GM23248 (cell line): Measurements from ENCODE around the gene ELAVL2. TPM values are rescaled to one million over a fixed set of nuclear protein-coding genes. Genes with fewer than 3 reads are reported as not detected.

Experiments
- DNase-seq: peaks from one replicate; pipeline ENCODE4 v3.0.0-alpha.2; 2015
- H2AFZ ChIP-seq: fragments of 200-600 bp; sonication (generic); 2 replicates; pipeline ENCODE4 v1.6.1; 2016; ENCODE audit warnings: antibody characterized with exemption
- H3F3A ChIP-seq: fragments of 200-600 bp; sonication (generic); 2 replicates; pipeline ENCODE4 v1.6.1; 2016; ENCODE audit warnings: mild to moderate bottlenecking, antibody characterized with exemption, mixed run types; ENCODE audit not compliant: insufficient read depth
- H3K27ac ChIP-seq: fragments of 200-600 bp; sonication (generic); 2 replicates; pipeline ENCODE4 v1.5.1; 2016; ENCODE audit warnings: mild to moderate bottlenecking
- H3K27me3 ChIP-seq: fragments of 200-600 bp; sonication (generic); replicated peaks from 2 replicates; pipeline ENCODE4 v1.6.1; 2016; ENCODE audit warnings: mild to moderate bottlenecking; ENCODE audit not compliant: insufficient read depth
- H3K36me3 ChIP-seq: fragments of 200-600 bp; sonication (generic); 2 replicates; pipeline ENCODE4 v1.6.1; 2016; ENCODE audit warnings: low read depth, mild to moderate bottlenecking
- H3K4me1 ChIP-seq: fragments of 200-600 bp; sonication (generic); 2 replicates; pipeline ENCODE4 v1.6.1; 2016; ENCODE audit warnings: mild to moderate bottlenecking; ENCODE audit not compliant: insufficient read depth
- H3K4me2 ChIP-seq: fragments of 200-600 bp; sonication (generic); one replicate; pipeline ENCODE4 v1.6.1; 2016; ENCODE audit warnings: mild to moderate bottlenecking; ENCODE audit not compliant: unreplicated experiment
- H3K4me3 ChIP-seq: fragments of 200-600 bp; sonication (generic); 2 replicates; pipeline ENCODE4 v1.5.1; 2016; ENCODE audit warnings: mild to moderate bottlenecking
- H3K79me2 ChIP-seq: fragments of 200-600 bp; sonication (generic); 2 replicates; pipeline ENCODE4 v1.6.1; 2016; ENCODE audit warnings: mild to moderate bottlenecking; ENCODE audit not compliant: insufficient read depth
- H3K9ac ChIP-seq: fragments of 200-600 bp; sonication (generic); 2 replicates; pipeline ENCODE4 v1.6.1; 2016; ENCODE audit warnings: mild to moderate bottlenecking
- H3K9me2 ChIP-seq: fragments of 200-600 bp; sonication (generic); 2 replicates; pipeline ENCODE4 v1.6.1; 2016; ENCODE audit warnings: mixed run types, mild to moderate bottlenecking, moderate library complexity; ENCODE audit not compliant: insufficient read depth
- H3K9me3 ChIP-seq: fragments of 200-600 bp; sonication (generic); one replicate; pipeline ENCODE4 v1.6.1; 2017; ENCODE audit warnings: low read depth
- H4K20me1 ChIP-seq: fragments of 200-600 bp; sonication (generic); 2 replicates; pipeline ENCODE4 v1.6.0; 2016; ENCODE audit not compliant: insufficient read depth
- EZH2 ChIP-seq: fragments of 200-600 bp; sonication (generic); IDR thresholded peaks from 2 replicates; pipeline ENCODE4 v1.6.1; 2018; ENCODE audit warnings: antibody characterized with exemption, mild to moderate bottlenecking; ENCODE audit not compliant: insufficient read depth, poor library complexity, severe bottlenecking
- EZH2phosphoT487 ChIP-seq: fragments of 200-600 bp; sonication (generic); IDR thresholded peaks from 2 replicates; pipeline ENCODE4 v1.6.1; 2018; ENCODE audit warnings: antibody characterized with exemption, moderate library complexity, mild to moderate bottlenecking, low read depth; ENCODE audit not compliant: insufficient read depth
- WGBS, 2 experiments: methylation state at CpG; one replicate each; pipeline ENCODE4 v1.1.6; 2015 to 2017; ENCODE audit warnings: low lambda C conversion rate in 2 of 2, low coverage in 1 of 2; ENCODE audit errors: missing lambda C conversion rate in 2 of 2; 5-methylcytosine and 5-hydroxymethylcytosine counted together
- in situ Hi-C: fragments of 300-500 bp; cut with MboI; formaldehyde crosslinking; loops from 2 replicates; pipeline ENCODE4 v1.15.0; 2020
- polyA plus RNA-seq: library from polyadenylated mRNA; unstranded; fragments of >200 nt; fragmentation: Nextera tagmentation; extraction: Ambion mirVana; gene quantifications from 2 replicates; pipeline ENCODE4 v1.2.1, GENCODE V29; 2016
- total RNA-seq: library from RNA; depleted of rRNA; stranded (reverse); fragments of >200 nt; shearing (Covaris generic); gene quantifications from 2 replicates; pipeline ENCODE4 v1.2.3, GENCODE V29; 2014

The ELAVL2 gene
- total and polyA plus RNA-seq, 2 experiments from 2014 or later, result 0.08 TPM; not detected in 1

DNA sequence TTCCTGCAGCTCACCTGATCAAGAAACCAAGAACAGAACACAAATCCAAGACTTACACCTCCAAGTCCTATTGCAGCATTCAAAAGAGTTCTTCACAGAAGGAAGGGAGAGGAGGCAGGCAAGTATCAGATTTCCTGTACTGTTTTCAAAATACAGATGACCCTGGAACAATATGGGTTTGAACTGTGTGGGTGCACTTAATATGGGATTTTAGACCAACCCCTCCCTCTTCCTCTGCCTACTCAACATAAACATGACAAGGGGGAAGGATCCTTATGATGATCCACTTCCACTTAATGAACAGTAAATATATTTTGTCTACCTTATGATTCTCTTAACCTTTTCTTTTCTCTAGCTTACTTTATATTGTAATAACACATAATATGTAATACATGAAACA, 104.6 kb downstream of the ELAVL2 start:
- H3F3A ChIP-seq, result no peaks in the 10 kb centered on the region
- TF ChIP-seq EZH2phosphoT487, result no peak
- no peak for TF ChIP-seq EZH2
- no peak overlapping the region for H3K4me2 ChIP-seq
- no peaks in the 10 kb centered on the region for H3K9me2 ChIP-seq
- no peaks in the 10 kb centered on the region for H3K4me1 ChIP-seq
- no peaks in the 10 kb centered on the region for H3K79me2 ChIP-seq
- no peaks in the 10 kb centered on the region for H3K27me3 ChIP-seq
- H4K20me1 ChIP-seq, result no peaks in the 10 kb centered on the region
- H3K9ac ChIP-seq, result no peak overlapping the region
- H2AFZ ChIP-seq, result no peak overlapping the region
- in situ Hi-C loops, result loop anchor here (10.0 kb wide), 1 partner anchor 57 kb away; no protein-coding TSS in a partner anchor
- no peaks in the 10 kb centered on the region for H3K9me3 ChIP-seq
- no peak overlapping the region for H3K27ac ChIP-seq
- no peak for DNase-seq
- no peaks in the 10 kb centered on the region for H3K36me3 ChIP-seq
- H3K4me3 ChIP-seq, result no peak overlapping the region

DNA sequence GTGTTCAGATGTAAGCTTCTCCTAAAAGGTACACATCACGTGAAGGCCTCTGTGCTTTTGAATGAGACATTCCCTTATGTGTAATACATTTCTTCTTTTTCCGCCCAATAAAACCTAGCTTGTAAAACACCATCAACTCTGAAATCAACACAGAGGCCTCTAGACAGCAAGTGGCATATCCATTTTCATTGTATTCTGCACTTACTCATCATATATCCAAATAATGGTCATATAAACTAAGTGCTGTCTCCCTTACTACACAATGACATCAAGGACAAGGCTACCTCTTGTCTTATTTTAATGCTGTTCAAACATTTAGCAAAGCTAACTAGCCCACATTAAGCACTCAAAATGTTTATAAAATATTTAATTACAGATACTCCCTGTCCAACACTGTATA, 108.5 kb downstream of the ELAVL2 start:
- Histone ChIP-seq H3K36me3 (no peaks in the 10 kb centered on the region), H3K4me1 (no peaks in the 10 kb centered on the region), H3K79me2 (no peaks in the 10 kb centered on the region), H3K9me2 (no peaks in the 10 kb centered on the region), H3K9me3 (no peaks in the 10 kb centered on the region), H3K4me2 (no peak overlapping the region), H3F3A (no peaks in the 10 kb centered on the region), H4K20me1 (no peaks in the 10 kb centered on the region), H3K27me3 (no peaks in the 10 kb centered on the region), H2AFZ (no peak overlapping the region), H3K27ac (no peak overlapping the region), H3K4me3 (no peak overlapping the region), H3K9ac (no peak overlapping the region)
- no peak for DNase-seq
- in situ Hi-C loops, result no loop called here
- 9 to 21% methylated on average over 2 of the region's 2 CpGs for WGBS, 2 experiments
- TF ChIP-seq EZH2 (no peak), EZH2phosphoT487 (no peak)

DNA sequence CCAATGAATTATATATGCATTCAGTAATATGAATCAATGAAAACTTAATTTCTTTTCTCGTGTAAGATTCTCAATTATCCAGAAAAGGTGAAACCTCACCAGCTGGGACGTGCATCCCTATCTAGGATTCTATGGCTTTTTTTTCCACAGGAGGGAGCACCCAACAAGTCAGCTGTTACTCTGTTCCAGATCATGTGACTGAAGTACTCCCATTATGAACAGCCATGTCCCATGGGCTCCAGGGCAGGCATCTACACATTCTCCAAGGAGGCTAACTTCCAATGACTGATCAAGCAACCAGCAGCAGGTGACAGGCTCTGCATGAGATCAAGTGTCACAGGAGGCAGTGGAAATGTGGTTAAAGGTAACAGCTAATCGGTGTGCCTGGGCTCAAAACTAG, 118.8 kb downstream of the ELAVL2 start:
- Histone ChIP-seq H3K27me3 (no peaks in the 10 kb centered on the region), H3K4me2 (no peak overlapping the region), H3K9me3 (no peaks in the 10 kb centered on the region), H3K27ac (no peak overlapping the region), H3K4me3 (no peak overlapping the region), H3K9me2 (no peaks in the 10 kb centered on the region), H3K4me1 (no peaks in the 10 kb centered on the region), H3K9ac (no peak overlapping the region), H2AFZ (no peak overlapping the region), H3K79me2 (no peaks in the 10 kb centered on the region), H3K36me3 (no peaks in the 10 kb centered on the region), H3F3A (no peaks in the 10 kb centered on the region), H4K20me1 (no peaks in the 10 kb centered on the region)
- TF ChIP-seq EZH2 (no peak), EZH2phosphoT487 (no peak)
- in situ Hi-C loops, result no loop called here
- whole genome bisulfite sequencing, 2 experiments, result 28 to 47% methylated on average over 3 of the region's 3 CpGs
- DNase-seq, result no peak

DNA sequence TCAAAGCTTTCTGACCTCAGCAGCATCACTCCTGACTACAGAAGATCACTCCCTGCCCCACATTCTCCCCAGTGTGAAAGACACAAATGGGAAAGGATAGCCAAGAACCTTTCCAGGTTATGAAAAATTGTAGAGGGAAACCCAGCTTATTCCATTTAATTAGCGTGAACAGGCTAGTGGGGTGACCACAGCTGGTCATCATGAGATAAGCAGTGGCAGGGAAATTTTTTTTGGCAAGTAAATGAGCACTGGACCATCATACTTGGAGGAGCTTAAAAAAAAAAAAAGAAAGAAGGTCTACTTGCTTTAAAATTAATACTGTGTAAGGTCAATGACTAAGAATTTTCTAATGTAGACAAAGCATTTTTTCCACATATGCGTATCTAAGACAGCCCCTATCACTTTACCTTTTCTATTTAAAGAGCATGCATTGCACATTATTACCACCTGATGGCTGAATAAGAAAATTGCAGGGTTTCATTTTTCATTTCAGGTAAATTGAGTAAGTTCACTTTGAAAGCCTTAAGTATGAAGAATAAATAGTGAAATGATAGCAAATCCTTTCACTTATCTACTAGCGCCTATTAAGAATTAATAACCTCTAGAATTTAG, 123.6 kb downstream of the ELAVL2 start:
- H3K27ac ChIP-seq, result no peak overlapping the region
- H3K9me2 ChIP-seq, result no peaks in the 10 kb centered on the region
- H3K79me2 ChIP-seq, result no peaks in the 10 kb centered on the region
- H3K9me3 ChIP-seq, result no peaks in the 10 kb centered on the region
- no peaks in the 10 kb centered on the region; the same call in 1 of the 2 replicates for H4K20me1 ChIP-seq
- no peak for TF ChIP-seq EZH2phosphoT487
- TF ChIP-seq EZH2, result no peak
- H3K9ac ChIP-seq, result no peak overlapping the region
- DNase-seq, result no peak
- in situ Hi-C loops, result no loop called here
- H3K4me3 ChIP-seq, result no peak overlapping the region
- no peak overlapping the region for H3K4me2 ChIP-seq
- H2AFZ ChIP-seq, result no peak overlapping the region
- WGBS, 2 experiments, result 54% methylated on average over 3 of the region's 3 CpGs
- no peaks in the 10 kb centered on the region for H3K4me1 ChIP-seq
- H3K36me3 ChIP-seq, result no peaks in the 10 kb centered on the region
- no peaks in the 10 kb centered on the region for H3K27me3 ChIP-seq
- no peaks in the 10 kb centered on the region for H3F3A ChIP-seq

DNA sequence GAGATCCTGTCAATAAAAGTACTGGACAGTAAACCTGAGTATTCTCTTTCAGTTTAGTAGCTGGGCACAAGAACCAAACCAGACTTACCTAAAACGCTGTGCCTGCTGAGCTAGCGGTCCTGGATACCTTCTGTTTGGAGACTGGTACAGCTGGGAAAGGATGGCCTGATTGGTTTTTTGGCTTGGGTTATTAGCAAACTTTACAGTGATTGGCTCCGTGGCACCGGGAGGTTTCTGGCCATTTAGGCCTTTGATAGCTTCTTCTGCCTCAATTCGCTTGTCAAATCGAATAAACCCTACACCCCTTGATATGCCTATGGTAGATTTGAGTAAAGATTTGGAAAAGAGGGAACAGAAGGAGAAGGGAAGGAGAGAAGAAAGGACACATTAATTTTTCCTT, 124.7 kb downstream of the ELAVL2 start:
- Histone ChIP-seq H3K4me1 (no peaks in the 10 kb centered on the region), H3K9me2 (no peaks in the 10 kb centered on the region), H3K79me2 (no peaks in the 10 kb centered on the region), H4K20me1 (no peaks in the 10 kb centered on the region; the same call in 1 of the 2 replicates), H3K4me3 (no peak overlapping the region), H3K27ac (no peak overlapping the region), H3K4me2 (no peak overlapping the region), H3K36me3 (no peaks in the 10 kb centered on the region), H2AFZ (no peak overlapping the region), H3K9ac (no peak overlapping the region), H3F3A (no peaks in the 10 kb centered on the region), H3K27me3 (no peaks in the 10 kb centered on the region), H3K9me3 (no peaks in the 10 kb centered on the region)
- no peak for TF ChIP-seq EZH2
- TF ChIP-seq EZH2phosphoT487, result no peak
- DNase-seq, result no peak
- WGBS, 2 experiments, result 50 to 52% methylated on average over 6 of the region's 6 CpGs
- in situ Hi-C loops, result no loop called here
